NCI-H2227 treated with DMSO at 0.1 percent for 48 hours (cell line): Measurements from ENCODE around the gene ERP44.
"Not testable (repeated sequence)": the region's sequence is repeated elsewhere in the genome, so short reads cannot be mapped to it uniquely, and the experiment has no call there.

Source experiments
- DNase-seq: peaks from one replicate; lab custom pipeline; 2025; lab: John Stamatoyannopoulos, UW

ERP44 gene

GRCh38 chr9:100011062-100011681, 87.6 kb downstream of the ERP44 start:
- DNase-seq, result peak; percentile 14

DNA sequence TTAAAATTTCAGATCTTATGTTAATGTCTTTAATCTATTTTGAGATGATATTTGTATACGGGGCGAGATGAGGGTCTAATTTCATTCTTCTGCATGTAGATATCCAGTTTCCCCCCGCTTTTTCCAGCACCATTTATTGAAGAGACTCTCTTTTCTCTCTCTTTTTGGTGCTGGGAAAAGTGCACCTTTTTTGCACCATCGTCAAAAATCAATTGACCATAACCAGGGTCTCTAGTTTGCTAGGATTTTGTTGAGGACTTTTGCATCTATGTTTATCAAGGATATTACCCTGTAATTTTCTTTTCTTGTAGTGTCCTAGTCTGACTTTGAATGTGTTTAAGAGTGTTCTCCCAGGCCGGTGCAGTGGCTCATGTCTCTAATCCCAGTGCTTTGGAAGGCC, 99.0 kb downstream of the ERP44 start:
- no peak for DNase-seq

- no peak for DNase-seq
Measured at GRCh38 chr9:99998866-99999265, 99.9 kb downstream of the ERP44 start.

DNA sequence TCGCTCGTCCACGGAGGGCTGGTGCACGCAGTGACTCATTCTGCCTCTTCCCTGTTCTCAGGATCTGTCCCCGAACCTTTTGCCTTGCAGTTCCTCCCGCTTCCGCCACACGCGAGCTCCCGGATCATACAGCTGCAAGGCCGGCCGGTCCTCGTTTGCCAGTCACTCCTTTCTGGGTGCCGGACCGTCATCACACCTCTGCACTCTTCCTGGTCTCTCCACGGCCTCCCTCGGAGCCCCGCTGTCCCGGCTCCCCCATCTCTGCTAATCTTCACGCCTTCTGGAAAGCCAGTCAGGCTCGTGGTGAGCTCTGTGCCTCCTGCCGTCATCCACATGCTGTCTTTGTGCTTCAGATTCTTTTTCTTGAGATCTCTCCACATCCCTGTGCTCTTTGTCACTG, 100.5 kb downstream of the ERP44 start:
- no peak for DNase-seq

DNA sequence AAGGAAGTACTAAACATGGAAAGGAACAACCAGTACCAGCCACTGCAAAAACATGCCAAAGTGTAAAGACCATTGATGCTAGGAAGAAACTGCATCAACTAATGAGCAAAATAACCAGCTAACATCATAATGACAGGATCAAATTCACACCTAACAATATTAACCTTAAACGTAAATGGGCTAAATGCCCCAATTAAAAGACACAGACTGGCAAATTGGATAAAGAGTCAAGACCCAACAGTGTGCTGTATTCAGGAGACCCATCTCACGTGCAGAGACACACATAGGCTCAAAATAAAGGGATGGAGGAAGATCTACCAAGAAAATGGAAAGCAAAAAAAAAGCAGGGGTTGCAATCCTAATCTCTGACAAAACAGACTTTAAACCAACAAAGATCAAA, 108.3 kb downstream of the ERP44 start:
- DNase-seq, result not testable (repeated sequence)

GRCh38 chr9:99986642-99987041, 112.2 kb downstream of the ERP44 start:
- DNase-seq, result no peak

GRCh38 chr9:99980598-99980997, 118.2 kb downstream of the ERP44 start:
- no peak for DNase-seq

DNA sequence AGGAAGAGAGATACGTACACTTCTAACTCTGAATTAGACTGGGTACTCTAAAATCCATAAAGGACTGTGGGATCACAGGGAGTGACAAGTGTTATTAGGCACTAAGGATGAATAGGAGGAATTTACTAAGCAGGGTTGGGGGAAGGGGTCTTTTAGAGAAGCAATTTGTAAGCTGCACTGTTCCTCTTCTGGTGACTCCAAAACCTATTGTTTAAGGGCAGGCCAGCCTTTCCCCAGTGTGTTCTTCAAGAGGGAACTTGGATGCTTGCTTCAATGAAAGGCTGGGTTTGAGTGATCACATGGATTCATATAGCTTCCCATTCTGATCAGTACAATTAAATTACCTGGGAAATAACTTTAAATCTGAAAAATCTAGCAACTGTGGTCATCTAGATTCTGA, 120.6 kb downstream of the ERP44 start:
- DNase-seq, result no peak

DNA sequence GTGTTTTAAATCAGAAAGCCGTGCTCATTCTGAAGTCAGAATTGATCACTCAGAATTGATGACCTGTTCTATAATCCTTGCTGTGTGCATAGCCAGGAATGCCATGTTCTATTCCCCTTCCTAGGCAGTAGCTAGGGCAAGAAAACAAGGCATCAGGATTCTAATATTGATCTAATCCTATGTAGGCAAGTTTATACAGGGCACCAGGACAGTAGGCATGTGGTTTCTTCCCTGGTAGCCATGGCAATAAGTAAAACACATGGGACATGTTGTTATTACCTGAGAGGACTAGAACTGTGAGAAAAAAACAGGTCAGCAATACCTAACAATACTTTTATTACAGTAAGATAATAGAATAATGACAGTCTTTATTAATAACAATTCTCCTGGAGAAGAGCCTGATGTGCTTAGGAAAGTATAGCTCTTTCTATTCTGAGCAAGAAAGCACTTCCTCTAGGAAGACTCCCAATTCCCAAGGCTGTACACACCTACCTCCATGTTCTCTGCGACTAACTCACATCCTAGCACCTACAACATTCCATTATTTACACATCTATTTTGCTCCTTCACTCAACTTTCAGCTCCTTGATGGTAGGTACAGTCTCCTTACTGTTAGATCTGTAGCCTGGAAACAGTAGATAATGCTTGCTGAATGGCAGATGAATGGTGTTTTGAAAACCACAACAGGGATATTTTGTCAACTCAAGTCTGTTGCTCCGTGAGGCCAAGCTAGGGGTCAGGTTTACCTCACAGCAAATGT, 121.6 kb downstream of the ERP44 start:
- no peak for DNase-seq

DNA sequence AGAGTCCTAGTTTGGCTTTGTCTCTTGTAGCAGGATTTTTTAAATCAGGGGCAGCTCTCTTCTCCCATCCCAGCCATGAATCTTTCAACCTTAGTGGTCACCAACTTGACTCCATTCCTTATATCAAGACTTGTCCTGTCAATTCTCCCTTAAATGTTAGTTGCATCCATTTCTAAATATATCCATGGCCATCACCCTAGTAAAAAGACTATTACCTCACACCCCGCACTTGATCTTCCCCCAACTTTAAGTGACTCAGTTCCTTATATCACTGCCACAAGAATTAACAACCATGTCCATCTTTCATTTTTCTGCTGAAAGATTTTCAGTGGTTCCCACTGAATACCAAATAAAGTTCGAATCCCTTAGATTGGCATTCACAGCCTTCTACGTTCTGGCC, 125.3 kb downstream of the ERP44 start:
- DNase-seq, result no peak

DNA sequence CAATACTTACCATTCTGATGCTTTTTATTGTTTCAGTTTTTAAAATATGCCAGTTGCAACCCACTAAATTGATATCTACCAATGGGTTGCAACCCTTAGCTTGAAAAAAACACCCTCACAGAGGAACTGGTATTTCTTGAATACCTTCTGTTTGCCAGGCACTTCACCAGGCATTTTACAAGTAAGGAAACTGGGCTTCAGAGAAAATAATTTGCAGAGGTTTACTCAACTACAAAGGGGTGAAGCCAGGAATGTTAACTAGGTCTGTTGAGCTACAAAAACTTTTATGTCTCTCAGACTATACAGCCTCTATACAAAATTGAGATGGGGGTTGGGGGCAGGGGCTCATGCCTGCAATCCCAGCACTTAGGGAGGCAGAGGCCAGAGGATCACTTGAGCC, 127.4 kb downstream of the ERP44 start:
- DNase-seq, result no peak

DNA sequence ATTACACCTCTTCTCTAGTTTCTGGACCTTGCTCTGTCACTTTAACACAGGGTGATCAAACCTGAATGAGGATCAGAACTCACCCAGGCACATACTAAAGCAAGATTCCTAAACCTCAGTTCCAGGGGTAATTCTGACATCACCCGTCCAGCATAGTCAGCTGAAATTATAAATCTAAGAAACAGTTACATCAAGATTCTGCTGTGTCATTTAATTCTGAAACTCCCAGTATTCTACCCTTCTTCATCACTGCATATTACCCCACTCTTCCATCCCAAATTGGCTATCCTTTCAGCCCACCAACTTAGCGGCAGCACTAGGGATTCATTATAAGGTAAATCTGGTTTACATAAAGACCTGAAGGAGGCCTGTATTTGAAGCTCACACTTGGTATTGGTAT, 128.3 kb downstream of the ERP44 start:
- DNase-seq, result no peak

GRCh38 chr9:99967457-99967856, 131.3 kb downstream of the ERP44 start:
- DNase-seq, result no peak

- no peak for DNase-seq
Measured at GRCh38 chr9:99966716-99967115, 132.1 kb downstream of the ERP44 start.

GRCh38 chr9:99966001-99966400, 132.8 kb downstream of the ERP44 start:
- DNase-seq, result no peak

- DNase-seq, result no peak
Measured at GRCh38 chr9:99964336-99964735, 134.5 kb downstream of the ERP44 start.

- DNase-seq, result no peak
Measured at GRCh38 chr9:99962680-99963261, 136.0 kb downstream of the ERP44 start.

DNA sequence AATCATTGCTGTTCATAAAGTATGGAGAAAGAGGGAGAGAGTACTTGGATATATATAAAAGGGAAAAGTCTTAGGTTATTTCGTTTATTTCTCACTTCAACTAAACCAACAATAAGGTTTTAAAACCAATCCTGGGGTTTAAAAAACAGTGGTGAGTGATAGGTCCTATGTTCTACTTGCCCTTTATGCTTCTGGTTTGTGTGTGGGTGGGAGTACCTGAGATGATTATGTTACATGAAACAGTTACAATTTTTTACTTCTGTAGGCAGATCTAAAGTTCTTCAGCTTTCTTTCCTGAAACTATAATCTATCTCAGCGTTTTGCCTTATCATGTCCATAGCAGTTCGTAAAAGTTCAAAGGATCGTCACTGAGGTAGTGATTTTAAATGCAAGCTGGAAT, 143.2 kb downstream of the ERP44 start:
- no peak for DNase-seq

DNA sequence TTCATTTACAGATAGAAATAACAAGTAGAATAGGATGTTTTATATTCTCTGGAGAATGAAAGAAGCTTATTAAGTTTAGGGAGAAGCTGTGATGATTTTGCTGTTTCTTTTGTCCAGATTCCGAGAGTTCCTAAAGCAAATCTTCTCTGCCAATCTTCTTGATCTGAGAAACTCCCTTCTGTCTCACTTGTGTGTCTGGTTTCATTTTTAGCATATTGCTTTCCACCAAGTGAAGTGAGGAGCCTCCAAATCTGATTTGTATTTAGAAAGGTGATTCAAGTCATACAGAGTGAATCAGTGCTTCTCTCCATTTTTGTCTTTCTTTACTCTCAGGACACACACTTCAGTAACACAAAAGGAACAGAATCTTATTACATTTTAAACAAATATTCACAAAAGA, 144.0 kb downstream of the ERP44 start:
- DNase-seq, result no peak

GRCh38 chr9:99953861-99954507, 144.8 kb downstream of the ERP44 start:
- no peak for DNase-seq

DNA sequence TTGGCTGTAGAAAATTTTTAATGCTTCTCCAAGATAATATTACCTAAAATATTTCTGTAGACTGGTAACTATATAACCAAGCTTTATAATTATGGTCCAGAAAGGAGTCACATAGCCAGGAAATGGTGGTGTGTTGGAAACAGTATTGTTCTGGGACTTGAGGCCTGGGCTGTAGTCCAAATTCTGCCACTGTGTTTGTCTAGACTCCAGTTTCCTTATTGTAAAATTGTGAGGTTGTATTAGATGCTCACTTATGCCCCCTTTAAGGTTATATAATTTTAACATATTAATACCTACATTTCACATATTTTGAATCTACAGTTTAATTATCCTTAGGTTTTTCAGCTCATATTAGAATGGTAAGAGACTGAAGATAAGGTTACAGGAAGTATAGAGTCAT, 149.9 kb downstream of the ERP44 start:
- DNase-seq, result no peak

DNA sequence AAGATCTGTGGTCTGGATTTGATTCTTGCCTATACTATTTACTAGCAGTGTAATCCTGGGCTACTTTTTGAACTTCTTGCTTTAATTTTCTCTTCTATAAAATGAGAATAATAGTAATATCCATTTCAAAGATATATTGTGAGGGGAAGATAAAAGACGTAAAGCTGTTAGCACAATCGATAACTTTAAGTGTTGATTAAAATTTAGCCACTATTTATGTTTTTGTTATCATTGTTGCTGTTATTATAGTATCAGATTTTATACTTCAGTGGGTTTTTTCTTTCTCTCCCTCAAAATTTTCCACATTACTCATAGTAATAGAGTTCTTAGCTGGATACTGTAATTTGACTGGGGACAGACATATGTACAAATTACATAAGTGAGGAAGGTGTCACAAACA, 150.3 kb downstream of the ERP44 start:
- no peak for DNase-seq

DNA sequence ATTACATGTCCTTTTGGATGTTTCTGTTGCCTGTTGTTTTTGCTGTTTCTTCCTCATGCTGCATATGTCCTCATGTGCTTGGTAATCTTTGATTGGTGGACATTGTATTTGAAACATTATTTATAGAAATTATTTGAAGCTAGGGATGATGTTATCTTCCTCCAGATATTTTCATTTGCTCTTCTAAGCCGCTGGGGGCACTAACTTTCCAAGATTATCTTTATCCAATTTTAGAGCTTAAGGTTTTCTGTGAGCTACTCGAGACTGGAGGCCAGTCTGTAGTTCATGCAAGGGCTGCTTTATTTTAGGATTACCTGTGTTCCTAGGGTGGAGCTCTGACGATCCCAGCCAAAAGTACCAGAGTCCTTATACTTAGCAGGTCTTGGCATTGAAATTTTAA, 151.4 kb downstream of the ERP44 start:
- no peak for DNase-seq
